ENCODE results near the gene TMEM171.

The TMEM171 gene

GRCh38 chr5:73121119-73121463, 716 bp downstream of the TMEM171 start:
- no peak for DNase-seq

- no peak for DNase-seq
These were observed 2.8 kb downstream of the TMEM171 start for GRCh38 chr5:73122875-73123810.

- no peak for DNase-seq
These were observed 4.9 kb downstream of the TMEM171 start for GRCh38 chr5:73125289-73125688.

- DNase-seq, result no peak
These were observed 6.0 kb downstream of the TMEM171 start for GRCh38 chr5:73126381-73126780.

DNA sequence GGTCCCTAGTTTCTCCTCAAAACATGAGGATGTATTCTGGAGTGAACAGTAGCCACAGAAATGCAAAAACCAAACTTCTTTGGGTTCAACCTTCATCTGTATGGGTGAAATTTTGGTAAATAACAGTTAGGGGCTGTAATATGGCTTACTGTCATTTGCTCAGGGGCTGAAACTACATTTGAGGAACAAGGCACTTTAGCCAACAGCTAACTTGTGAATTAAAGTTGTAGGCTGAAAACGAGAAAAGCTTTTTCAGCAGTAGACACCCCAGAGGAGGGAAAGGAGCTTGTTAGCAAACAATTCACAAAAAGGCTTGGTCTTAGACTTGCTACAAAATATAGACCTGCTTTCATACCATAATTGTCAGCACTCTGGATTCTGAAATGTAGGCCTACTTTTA, 6.6 kb downstream of the TMEM171 start:
- no peak for DNase-seq

DNA sequence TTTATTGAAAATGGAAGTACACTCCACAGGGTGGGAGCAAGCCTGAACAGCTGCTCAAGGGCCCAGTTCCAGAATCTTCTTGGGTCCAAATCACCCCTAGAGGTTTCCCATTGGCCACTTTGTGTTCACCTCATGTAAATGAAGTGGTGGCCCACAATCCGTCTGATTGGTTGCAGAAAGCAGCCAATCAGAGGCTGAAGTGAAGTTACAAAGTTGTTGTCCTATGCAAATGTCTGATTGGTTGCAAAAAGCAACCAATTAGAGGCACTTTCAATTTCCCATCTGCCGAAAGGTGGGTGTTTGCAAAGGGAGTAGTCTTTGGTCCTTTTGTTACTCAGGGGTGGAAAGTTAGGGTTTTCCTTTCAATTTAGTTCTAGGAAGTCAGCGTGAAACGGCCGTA, 8.8 kb downstream of the TMEM171 start:
- no peak for DNase-seq

DNA sequence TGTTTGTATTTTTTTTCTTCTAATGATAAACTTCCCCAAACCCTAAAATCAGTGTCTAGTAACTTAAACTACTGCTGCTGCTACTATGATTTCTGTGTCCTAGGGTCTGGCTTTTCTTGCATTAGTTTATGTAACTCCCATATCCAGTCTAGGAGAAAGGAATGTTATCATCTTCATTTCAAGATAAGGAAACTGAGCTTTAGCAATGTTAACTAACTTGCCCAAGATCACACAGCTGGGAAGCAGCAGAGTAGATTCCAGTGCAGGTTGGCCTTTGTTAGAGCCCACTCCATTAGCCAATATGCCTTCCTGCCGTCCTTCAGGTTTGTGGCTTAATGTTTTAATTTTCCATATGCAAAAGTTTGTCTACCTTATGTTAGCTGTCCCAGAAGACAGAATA, 10.4 kb downstream of the TMEM171 start:
- DNase-seq, result no peak

GRCh38 chr5:73131711-73132425, 11.5 kb downstream of the TMEM171 start:
- no peak for DNase-seq

GRCh38 chr5:73132759-73133158, 12.4 kb downstream of the TMEM171 start:
- no peak for DNase-seq

DNA sequence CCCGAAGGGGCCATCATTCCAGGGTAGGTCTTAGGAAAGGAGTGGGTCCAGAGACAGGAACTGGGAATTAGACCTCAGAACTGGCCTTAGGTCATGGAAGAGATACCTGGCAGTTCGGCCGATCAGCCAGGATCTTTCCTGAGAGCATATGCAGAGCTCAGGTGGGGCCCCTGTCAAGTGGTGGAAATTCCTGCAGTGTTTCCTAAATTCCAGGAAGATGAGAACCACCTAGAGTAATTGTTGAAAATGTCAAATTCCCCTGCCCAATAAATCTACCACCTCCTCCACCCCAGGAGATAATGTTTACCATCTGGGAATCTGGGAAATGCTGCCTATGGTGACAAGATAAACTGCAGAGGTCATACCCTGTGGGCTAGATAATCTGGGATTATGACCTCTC, 14.6 kb downstream of the TMEM171 start:
- DNase-seq, result no peak

- no peak for DNase-seq
These were observed 15.2 kb downstream of the TMEM171 start for GRCh38 chr5:73135429-73136054.

DNA sequence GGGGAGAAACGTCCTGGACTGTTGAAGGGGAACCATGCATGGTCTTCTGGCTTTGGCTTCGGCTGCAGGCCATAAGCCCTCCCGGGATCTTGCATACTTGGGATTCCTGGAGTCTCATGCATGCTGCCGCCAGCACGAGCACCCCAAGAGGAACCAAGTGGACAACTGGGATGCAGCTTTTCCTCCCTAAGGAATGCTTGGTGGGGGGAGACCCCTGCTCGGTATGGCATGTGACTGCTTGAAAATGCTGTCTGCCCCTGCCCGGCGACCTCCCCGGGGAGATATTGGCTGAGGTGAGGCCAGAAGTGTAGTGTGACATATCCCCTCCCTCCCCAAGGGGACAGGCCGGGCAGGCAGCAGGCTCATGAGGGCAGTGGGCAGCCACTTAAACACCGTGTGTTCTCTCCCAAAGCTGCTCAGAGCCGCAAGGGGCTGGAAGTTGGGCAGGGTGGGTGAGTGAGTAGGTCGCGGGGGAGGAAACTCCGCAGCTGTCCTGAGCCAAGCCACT, 15.7 kb downstream of the TMEM171 start:
- DNase-seq, result no peak

- no peak for DNase-seq
These were observed 17.5 kb downstream of the TMEM171 start for GRCh38 chr5:73137563-73138530.

- no peak for DNase-seq
These were observed 19.1 kb downstream of the TMEM171 start for GRCh38 chr5:73139485-73139884.

GRCh38 chr5:73140801-73141200, 20.4 kb downstream of the TMEM171 start:
- DNase-seq, result no peak

GRCh38 chr5:73142035-73142434, 21.7 kb downstream of the TMEM171 start:
- no peak for DNase-seq

DNA sequence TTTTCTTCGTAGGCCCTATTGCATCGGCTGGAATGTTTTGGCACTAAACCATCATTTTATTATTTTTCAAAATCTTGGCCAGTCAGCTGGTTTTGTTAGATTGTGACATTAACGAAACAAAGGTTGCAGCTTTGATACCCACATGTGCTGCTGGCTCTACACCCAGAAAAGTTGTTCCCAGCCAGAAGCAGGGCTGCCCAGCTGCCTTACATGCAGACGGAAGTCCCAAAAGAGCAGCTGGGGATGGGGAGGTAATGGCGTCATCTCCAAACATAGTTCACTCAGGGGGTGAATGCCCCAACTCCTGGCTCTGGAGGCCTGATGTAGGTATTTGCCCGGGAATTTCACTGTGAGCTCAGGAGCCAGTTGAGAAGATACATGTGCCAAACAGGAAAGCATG, 23.3 kb downstream of the TMEM171 start:
- DNase-seq, result no peak

DNA sequence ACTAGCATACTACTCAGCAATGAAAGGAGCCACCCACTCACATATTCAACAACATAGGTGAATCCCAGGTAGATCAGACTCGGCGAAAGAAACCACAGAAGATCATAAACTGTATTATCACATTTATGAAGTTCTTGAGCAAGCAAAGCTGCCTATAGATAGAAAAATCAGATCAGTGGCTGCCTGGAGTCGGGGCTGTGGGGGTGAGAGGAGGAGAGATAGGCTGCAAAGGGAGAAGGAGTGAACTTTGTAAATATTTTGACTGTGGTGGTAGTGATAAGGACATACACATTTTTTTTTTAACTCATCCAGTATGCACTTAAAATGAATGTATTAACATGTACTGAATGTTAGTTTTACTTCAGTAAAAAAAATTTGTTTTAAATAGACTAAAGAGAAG, 29.2 kb downstream of the TMEM171 start:
- no peak for DNase-seq

DNA sequence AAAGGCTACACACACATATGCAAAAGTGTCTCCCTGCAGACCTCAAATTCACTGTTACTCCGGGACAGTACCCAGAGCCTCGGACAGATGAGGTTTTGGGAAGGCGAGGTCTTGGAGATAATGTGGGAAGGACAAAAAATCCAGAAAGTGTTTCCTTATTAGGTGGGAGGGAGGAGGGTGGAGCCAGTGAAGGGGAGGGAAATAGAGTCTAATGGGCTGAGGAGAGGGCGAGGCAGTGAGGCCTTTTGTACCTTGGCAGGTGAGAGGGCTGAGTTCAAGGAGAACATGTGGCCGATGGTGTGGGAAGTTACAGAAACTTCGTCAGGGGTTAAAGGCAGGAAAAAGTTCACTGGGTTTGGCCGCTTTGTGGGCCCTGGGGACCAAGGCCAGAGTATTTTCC, 30.5 kb downstream of the TMEM171 start:
- DNase-seq, result no peak

GRCh38 chr5:73151766-73152410, 31.5 kb downstream of the TMEM171 start:
- no peak for DNase-seq

GRCh38 chr5:73152411-73153388, 32.3 kb downstream of the TMEM171 start:
- no peak for DNase-seq

All from CD4-positive, alpha-beta T cell treated with Interleukin-15 for 1 hour (primary cell).